A549 (cell line): ENCODE data around the gene SNX30. TPM values are rescaled to one million over a fixed set of nuclear protein-coding genes. Genes with fewer than 3 reads are reported as not detected.

Source experiments
- ATAC-seq, 2 experiments: fragments of 200-7000 bp in 1 of 2; fragments of >200 bp in 1 of 2; cut with Nextera tagmentation in 1 of 2; cut with Tn5 transposase in 1 of 2; 3 replicates each; pipeline versions ENCODE4 v1.8.0 to v1.9.1; 2018 to 2020; ENCODE audit warnings: mild to moderate bottlenecking in 1 of 2, moderate library complexity in 1 of 2
- CTCF ChIA-PET: fragments of 300-600 bp; sonication (Branson Sonifier 250); formaldehyde crosslinking; extraction: SDS; loops from one replicate; lab custom pipeline; 2021; ENCODE audit warnings: antibody characterized with exemption, inconsistent platforms; lab: Yijun Ruan, JAX
- POLR2A ChIA-PET: fragments of 350-600 bp; formaldehyde crosslinking; extraction: SDS; loops from one replicate; lab custom pipeline; 2021; ENCODE audit warnings: antibody characterized with exemption, inconsistent platforms; lab: Yijun Ruan, JAX
- DNase-seq, 2 experiments: peaks; one replicate each; pipeline versions ENCODE4 v3.0.0 to v3.0.0-alpha.2; 2011 to 2016; ENCODE audit warnings: low read depth in 1 of 2, low spot score in 1 of 2
- FAIRE-seq: peaks from 2 replicates; lab custom pipeline; 2011; peaks lifted over from hg19 to GRCh38; lab: Jason Lieb, UNC
- H3K27ac ChIP-seq, 2 experiments: fragments of >200 bp; sonication (Bioruptor Twin); formaldehyde crosslinking; 3 replicates each; pipeline ENCODE4 v1.5.1; 2016 to 2017
- H3K4me1 ChIP-seq: fragments of >200 bp; sonication (Bioruptor Twin); formaldehyde crosslinking; 3 replicates; pipeline ENCODE4 v1.6.1; 2016
- H3K4me2 ChIP-seq: fragments of >200 bp; sonication (Bioruptor Twin); formaldehyde crosslinking; 3 replicates; pipeline ENCODE4 v1.6.1; 2016
- H3K4me3 ChIP-seq: fragments of >200 bp; sonication (Bioruptor Twin); formaldehyde crosslinking; 3 replicates; pipeline ENCODE4 v1.5.1; 2016
- H3K9me3 ChIP-seq: fragments of >200 bp; sonication (Bioruptor Twin); formaldehyde crosslinking; 3 replicates; pipeline ENCODE4 v1.6.1; 2016
- CEBPB ChIP-seq, 2 experiments: fragments of >200 bp in 1 of 2; sonication (Bioruptor Twin) in 1 of 2; formaldehyde crosslinking in 1 of 2; IDR thresholded peaks; 2 replicates each; pipeline ENCODE4 v1.6.1; 2012 to 2016
- EP300 ChIP-seq, 2 experiments: fragments of >200 bp; sonication (Bioruptor Twin); formaldehyde crosslinking; IDR thresholded peaks; 2 replicates in 1 of 2; 3 replicates in 1 of 2; pipeline ENCODE4 v1.6.1; 2016 to 2017
- FOSL2 ChIP-seq, 2 experiments: fragments of 450-650 bp in 1 of 2; fragments of >200 bp in 1 of 2; sonication (Bioruptor Twin) in 1 of 2; formaldehyde crosslinking; IDR thresholded peaks; 2 replicates each; pipeline versions ENCODE4 v1.5.0 to v1.6.1; 2016 to 2020; ENCODE audit warnings: mild to moderate bottlenecking in 1 of 2, moderate library complexity in 1 of 2
- FOXS1 ChIP-seq: fragments of 250-450 bp; sonication (Bioruptor Pico); IDR thresholded peaks from 2 replicates; pipeline ENCODE4 v1.5.0; 2020; ENCODE audit warnings: mild to moderate bottlenecking, moderate library complexity
- HDAC2 ChIP-seq: fragments of 200-600 bp; sonication (generic); IDR thresholded peaks from 2 replicates; pipeline ENCODE4 v1.6.1; 2016
- HOXB5 ChIP-seq: fragments of 250-450 bp; sonication (Bioruptor Pico); IDR thresholded peaks from 2 replicates; pipeline ENCODE4 v1.5.0; 2020; ENCODE audit warnings: mild to moderate bottlenecking, moderate library complexity
- JUN ChIP-seq, 2 experiments: fragments of >200 bp; sonication (Bioruptor Twin); formaldehyde crosslinking; IDR thresholded peaks; 2 replicates in 1 of 2; 3 replicates in 1 of 2; pipeline ENCODE4 v1.6.1; 2016 to 2017
- JUNB ChIP-seq: fragments of >200 bp; sonication (Bioruptor Twin); formaldehyde crosslinking; IDR thresholded peaks from 2 replicates; pipeline ENCODE4 v1.6.1; 2016
- KDM5A ChIP-seq: fragments of 200-600 bp; sonication (generic); IDR thresholded peaks from 2 replicates; pipeline ENCODE4 v1.6.1; 2016; ENCODE audit warnings: antibody characterized with exemption, mild to moderate bottlenecking
- POLR2A ChIP-seq: IDR thresholded peaks from 2 replicates; pipeline ENCODE4 v1.6.1; 2012; ENCODE audit warnings: mild to moderate bottlenecking, low read length
- POLR2AphosphoS2 ChIP-seq: conservative IDR thresholded peaks from 2 replicates; pipeline ENCODE4 v1.6.1; 2012; ENCODE audit warnings: low read length, improper control_type of control experiment, inconsistent platforms
- RAD21 ChIP-seq, 2 experiments: fragments of >200 bp in 1 of 2; sonication (Bioruptor Twin) in 1 of 2; formaldehyde crosslinking in 1 of 2; IDR thresholded peaks in 1 of 2; conservative IDR thresholded peaks in 1 of 2; 2 replicates in 1 of 2; 3 replicates in 1 of 2; pipeline ENCODE4 v1.6.1; 2012 to 2018; ENCODE audit warnings: inconsistent platforms in 1 of 2
- RARB ChIP-seq: fragments of 250-450 bp; sonication (Bioruptor Pico); IDR thresholded peaks from 2 replicates; pipeline ENCODE4 v1.8.0; 2021; ENCODE audit warnings: mild to moderate bottlenecking, moderate library complexity
- RCOR1 ChIP-seq: fragments of 150-350 bp; IDR thresholded peaks from 2 replicates; pipeline ENCODE4 v1.6.1; 2014; ENCODE audit warnings: antibody characterized with exemption, low read length, low read depth
- SREBF2 ChIP-seq: fragments of 450-650 bp; IDR thresholded peaks from 2 replicates; pipeline ENCODE4 v1.6.1; 2014; ENCODE audit warnings: mild to moderate bottlenecking, moderate library complexity
- ZFP36 ChIP-seq: fragments of 450-650 bp; IDR thresholded peaks from 2 replicates; pipeline ENCODE4 v1.6.1; 2014; ENCODE audit warnings: borderline replicate concordance; ENCODE audit not compliant: partially characterized antibody
- WGBS: methylation state at CpG from one replicate; pipeline ENCODE4 v1.1.6; 2017; ENCODE audit errors: missing lambda C conversion rate; 5-methylcytosine and 5-hydroxymethylcytosine counted together
- polyA plus RNA-seq, 4 experiments: library from polyadenylated mRNA; depleted of rRNA in 3 of 4; stranded (reverse); fragments of >200 nt; fragmentation: RNase III in 1 of 4; extraction: RNeasy Plus Mini Kit Qiagen cat#74134 plus additional on column Dnase treatment in 1 of 4; gene quantifications; 2 replicates in 3 of 4; 3 replicates in 1 of 4; pipeline ENCODE4 v1.2.3, GENCODE V29; 2011 to 2017
- TF ChIP-seq, protein P1 (sequence below): fragments of >200 bp; sonication (Bioruptor Twin); formaldehyde crosslinking; IDR thresholded peaks from 3 replicates; pipeline ENCODE4 v1.5.1; 2016
- TF ChIP-seq, protein P2 (sequence below): IDR thresholded peaks from 2 replicates; pipeline ENCODE4 v1.6.1; 2012
- TF ChIP-seq, protein P3 (sequence below): fragments of 150-350 bp; IDR thresholded peaks from 2 replicates; pipeline ENCODE4 v1.6.1; 2014; ENCODE audit warnings: low read depth, mild to moderate bottlenecking, low read length
- TF ChIP-seq, protein P4 (sequence below): fragments of 200-600 bp; sonication (generic); IDR thresholded peaks from 2 replicates; pipeline ENCODE4 v1.6.1; 2016; ENCODE audit warnings: antibody characterized with exemption, mild to moderate bottlenecking, moderate library complexity
- TF ChIP-seq, protein P5 (sequence below): fragments of >200 bp; sonication (Bioruptor Twin); formaldehyde crosslinking; IDR thresholded peaks from 3 replicates; pipeline ENCODE4 v1.6.1; 2016

The SNX30 gene
- polyA plus RNA-seq, 2 of the 4 experiments (the other 2 are of a cell fraction) = 3.1 to 3.6 TPM

DNA sequence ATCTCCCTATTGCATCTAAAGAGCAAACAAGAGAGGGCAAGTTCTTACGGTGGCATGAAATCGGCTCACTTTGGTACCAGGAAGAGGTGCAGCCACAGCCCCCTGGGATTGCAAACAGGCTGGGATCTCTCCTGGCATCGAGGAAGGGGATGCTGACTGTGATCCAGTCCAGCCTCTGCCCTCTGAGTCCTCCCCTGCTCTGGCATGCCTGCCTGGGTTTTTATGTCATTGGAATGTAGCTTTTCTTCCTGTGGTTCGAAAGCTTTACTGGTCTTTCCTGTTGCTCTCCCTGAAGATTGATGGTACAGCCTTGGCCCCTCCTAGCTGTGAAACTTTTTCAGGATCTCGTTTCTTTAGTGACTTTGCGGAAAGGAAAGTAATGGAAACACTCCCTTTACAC lies 133.5 kb downstream of the SNX30 start:
- ChIA-PET POLR2A (no interaction called here), CTCF (interaction anchor here (1.6 kb wide), 1 partner anchor 19 kb away, joined by 5 read pairs; no protein-coding TSS in a partner anchor)
- H3K4me1 ChIP-seq = no peaks in the 10 kb centered on the region
- no peak overlapping the region for H3K4me3 ChIP-seq
- H3K9me3 ChIP-seq = no peaks in the 10 kb centered on the region
- ATAC-seq = no peak
- DNase-seq = no peak
- FAIRE-seq = no peak
- no peak overlapping the region for H3K27ac ChIP-seq
- no peak overlapping the region for H3K4me2 ChIP-seq
- TF ChIP-seq, protein P1, sequence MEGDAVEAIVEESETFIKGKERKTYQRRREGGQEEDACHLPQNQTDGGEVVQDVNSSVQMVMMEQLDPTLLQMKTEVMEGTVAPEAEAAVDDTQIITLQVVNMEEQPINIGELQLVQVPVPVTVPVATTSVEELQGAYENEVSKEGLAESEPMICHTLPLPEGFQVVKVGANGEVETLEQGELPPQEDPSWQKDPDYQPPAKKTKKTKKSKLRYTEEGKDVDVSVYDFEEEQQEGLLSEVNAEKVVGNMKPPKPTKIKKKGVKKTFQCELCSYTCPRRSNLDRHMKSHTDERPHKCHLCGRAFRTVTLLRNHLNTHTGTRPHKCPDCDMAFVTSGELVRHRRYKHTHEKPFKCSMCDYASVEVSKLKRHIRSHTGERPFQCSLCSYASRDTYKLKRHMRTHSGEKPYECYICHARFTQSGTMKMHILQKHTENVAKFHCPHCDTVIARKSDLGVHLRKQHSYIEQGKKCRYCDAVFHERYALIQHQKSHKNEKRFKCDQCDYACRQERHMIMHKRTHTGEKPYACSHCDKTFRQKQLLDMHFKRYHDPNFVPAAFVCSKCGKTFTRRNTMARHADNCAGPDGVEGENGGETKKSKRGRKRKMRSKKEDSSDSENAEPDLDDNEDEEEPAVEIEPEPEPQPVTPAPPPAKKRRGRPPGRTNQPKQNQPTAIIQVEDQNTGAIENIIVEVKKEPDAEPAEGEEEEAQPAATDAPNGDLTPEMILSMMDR = no peak
- TF ChIP-seq, protein P2, sequence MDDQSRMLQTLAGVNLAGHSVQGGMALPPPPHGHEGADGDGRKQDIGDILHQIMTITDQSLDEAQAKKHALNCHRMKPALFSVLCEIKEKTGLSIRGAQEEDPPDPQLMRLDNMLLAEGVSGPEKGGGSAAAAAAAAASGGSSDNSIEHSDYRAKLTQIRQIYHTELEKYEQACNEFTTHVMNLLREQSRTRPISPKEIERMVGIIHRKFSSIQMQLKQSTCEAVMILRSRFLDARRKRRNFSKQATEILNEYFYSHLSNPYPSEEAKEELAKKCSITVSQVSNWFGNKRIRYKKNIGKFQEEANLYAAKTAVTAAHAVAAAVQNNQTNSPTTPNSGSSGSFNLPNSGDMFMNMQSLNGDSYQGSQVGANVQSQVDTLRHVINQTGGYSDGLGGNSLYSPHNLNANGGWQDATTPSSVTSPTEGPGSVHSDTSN = no peak
- TF ChIP-seq RARB (CRISPR knock-in tag) (no peak), RAD21 (conservative IDR thresholded peaks at IDR 0.05 in 1 of 2, IDR thresholded peaks at IDR 0.05 in 1 of 2) (no peak), ZFP36 (no peak), HOXB5 (CRISPR knock-in tag) (no peak)
- 55% methylated on average over 6 of the region's 6 CpGs for WGBS

DNA sequence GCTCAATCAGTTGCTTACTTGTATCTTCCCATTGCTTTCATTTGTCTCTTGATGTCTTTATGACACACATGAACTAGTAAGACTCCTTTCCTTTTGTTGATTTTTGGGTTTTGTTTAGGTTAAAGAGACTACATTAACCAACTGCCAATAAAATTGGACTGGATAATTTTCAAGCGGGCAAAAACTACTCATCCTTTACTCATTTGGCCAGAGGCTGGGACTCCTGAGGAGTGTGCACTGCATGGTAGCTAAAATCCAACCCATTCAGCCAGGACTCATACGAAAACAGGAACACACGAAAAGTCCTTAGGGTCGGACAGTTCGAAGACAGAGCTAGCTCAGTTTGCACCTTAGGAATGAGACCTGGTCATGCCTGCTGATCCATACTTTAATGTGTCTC lies 134.2 kb downstream of the SNX30 start:
- no peak overlapping the region for H3K4me2 ChIP-seq
- no peak for ATAC-seq
- TF ChIP-seq, protein P2 = no peak
- TF ChIP-seq JUN (IDR thresholded peaks at IDR 0.05) (no peak), ZFP36 (no peak), JUNB (no peak), POLR2AphosphoS2 (no peak), RCOR1 (no peak), HDAC2 (no peak), POLR2A (no peak), FOSL2 (IDR thresholded peaks at IDR 0.05) (no peak), FOSL2 (CRISPR knock-in tag; IDR thresholded peaks at IDR 0.05) (no peak), RAD21 (conservative IDR thresholded peaks at IDR 0.05 in 1 of 2, IDR thresholded peaks at IDR 0.05 in 1 of 2) (no peak), FOXS1 (CRISPR knock-in tag) (no peak), EP300 (IDR thresholded peaks at IDR 0.05) (no peak), KDM5A (no peak), CEBPB (IDR thresholded peaks at IDR 0.05) (no peak), SREBF2 (no peak)
- TF ChIP-seq, protein P3, sequence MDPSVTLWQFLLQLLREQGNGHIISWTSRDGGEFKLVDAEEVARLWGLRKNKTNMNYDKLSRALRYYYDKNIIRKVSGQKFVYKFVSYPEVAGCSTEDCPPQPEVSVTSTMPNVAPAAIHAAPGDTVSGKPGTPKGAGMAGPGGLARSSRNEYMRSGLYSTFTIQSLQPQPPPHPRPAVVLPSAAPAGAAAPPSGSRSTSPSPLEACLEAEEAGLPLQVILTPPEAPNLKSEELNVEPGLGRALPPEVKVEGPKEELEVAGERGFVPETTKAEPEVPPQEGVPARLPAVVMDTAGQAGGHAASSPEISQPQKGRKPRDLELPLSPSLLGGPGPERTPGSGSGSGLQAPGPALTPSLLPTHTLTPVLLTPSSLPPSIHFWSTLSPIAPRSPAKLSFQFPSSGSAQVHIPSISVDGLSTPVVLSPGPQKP = no peak
- TF ChIP-seq, protein P4, sequence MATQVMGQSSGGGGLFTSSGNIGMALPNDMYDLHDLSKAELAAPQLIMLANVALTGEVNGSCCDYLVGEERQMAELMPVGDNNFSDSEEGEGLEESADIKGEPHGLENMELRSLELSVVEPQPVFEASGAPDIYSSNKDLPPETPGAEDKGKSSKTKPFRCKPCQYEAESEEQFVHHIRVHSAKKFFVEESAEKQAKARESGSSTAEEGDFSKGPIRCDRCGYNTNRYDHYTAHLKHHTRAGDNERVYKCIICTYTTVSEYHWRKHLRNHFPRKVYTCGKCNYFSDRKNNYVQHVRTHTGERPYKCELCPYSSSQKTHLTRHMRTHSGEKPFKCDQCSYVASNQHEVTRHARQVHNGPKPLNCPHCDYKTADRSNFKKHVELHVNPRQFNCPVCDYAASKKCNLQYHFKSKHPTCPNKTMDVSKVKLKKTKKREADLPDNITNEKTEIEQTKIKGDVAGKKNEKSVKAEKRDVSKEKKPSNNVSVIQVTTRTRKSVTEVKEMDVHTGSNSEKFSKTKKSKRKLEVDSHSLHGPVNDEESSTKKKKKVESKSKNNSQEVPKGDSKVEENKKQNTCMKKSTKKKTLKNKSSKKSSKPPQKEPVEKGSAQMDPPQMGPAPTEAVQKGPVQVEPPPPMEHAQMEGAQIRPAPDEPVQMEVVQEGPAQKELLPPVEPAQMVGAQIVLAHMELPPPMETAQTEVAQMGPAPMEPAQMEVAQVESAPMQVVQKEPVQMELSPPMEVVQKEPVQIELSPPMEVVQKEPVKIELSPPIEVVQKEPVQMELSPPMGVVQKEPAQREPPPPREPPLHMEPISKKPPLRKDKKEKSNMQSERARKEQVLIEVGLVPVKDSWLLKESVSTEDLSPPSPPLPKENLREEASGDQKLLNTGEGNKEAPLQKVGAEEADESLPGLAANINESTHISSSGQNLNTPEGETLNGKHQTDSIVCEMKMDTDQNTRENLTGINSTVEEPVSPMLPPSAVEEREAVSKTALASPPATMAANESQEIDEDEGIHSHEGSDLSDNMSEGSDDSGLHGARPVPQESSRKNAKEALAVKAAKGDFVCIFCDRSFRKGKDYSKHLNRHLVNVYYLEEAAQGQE = no peak
- TF ChIP-seq, protein P5, sequence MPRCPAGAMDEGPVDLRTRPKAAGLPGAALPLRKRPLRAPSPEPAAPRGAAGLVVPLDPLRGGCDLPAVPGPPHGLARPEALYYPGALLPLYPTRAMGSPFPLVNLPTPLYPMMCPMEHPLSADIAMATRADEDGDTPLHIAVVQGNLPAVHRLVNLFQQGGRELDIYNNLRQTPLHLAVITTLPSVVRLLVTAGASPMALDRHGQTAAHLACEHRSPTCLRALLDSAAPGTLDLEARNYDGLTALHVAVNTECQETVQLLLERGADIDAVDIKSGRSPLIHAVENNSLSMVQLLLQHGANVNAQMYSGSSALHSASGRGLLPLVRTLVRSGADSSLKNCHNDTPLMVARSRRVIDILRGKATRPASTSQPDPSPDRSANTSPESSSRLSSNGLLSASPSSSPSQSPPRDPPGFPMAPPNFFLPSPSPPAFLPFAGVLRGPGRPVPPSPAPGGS = no peak
- no peaks in the 10 kb centered on the region for H3K4me1 ChIP-seq
- FAIRE-seq = no peak
- ChIA-PET CTCF (no interaction called here), POLR2A (no interaction called here)
- H3K27ac ChIP-seq = no peak overlapping the region
- DNase-seq = no peak
- no peaks in the 10 kb centered on the region for H3K9me3 ChIP-seq
- 77% methylated on average over 5 of the region's 5 CpGs for WGBS
- no peak overlapping the region for H3K4me3 ChIP-seq
